ENCODE results near the gene PRODH2.
A peak's percentile ranks its signal among the peaks of the same experiment; 100 is the strongest.

The PRODH2 gene

DNA sequence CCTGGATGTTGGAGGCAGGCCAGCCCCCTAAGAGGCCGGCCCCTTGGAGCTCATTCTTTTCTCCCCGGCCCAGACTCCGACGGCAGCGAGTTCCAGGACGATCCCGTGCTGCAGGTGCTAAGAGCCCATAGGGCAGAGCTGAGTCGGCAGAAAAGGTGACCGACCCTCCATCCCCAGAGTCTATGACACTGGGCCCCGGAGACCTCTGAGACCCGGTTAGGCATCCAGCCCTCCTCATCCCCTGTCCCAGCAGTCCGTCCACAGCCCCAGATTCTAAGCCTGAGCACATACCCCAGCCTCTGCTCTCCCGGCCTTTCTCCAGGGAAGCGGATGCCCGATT is 44.6 kb downstream of the PRODH2 start:
- H3K27me3 ChIP-seq (ENCODE audit: control insufficient read depth, insufficient read depth, low read length) = no peaks in the 10 kb centered on the region
- H3K9me3 ChIP-seq (ENCODE audit: control insufficient read depth, low read length) = no peaks in the 10 kb centered on the region
- no peaks in the 10 kb centered on the region for H3K4me1 ChIP-seq (ENCODE audit: control insufficient read depth, insufficient read depth, low read length)
- H3K4me3 ChIP-seq (ENCODE audit: low read length) = no peak overlapping the region
- no peaks in the 10 kb centered on the region for H3K36me3 ChIP-seq (ENCODE audit: control insufficient read depth, insufficient read depth, low read length)
- H3K9ac ChIP-seq (ENCODE audit: low read length) = no peak overlapping the region

DNA sequence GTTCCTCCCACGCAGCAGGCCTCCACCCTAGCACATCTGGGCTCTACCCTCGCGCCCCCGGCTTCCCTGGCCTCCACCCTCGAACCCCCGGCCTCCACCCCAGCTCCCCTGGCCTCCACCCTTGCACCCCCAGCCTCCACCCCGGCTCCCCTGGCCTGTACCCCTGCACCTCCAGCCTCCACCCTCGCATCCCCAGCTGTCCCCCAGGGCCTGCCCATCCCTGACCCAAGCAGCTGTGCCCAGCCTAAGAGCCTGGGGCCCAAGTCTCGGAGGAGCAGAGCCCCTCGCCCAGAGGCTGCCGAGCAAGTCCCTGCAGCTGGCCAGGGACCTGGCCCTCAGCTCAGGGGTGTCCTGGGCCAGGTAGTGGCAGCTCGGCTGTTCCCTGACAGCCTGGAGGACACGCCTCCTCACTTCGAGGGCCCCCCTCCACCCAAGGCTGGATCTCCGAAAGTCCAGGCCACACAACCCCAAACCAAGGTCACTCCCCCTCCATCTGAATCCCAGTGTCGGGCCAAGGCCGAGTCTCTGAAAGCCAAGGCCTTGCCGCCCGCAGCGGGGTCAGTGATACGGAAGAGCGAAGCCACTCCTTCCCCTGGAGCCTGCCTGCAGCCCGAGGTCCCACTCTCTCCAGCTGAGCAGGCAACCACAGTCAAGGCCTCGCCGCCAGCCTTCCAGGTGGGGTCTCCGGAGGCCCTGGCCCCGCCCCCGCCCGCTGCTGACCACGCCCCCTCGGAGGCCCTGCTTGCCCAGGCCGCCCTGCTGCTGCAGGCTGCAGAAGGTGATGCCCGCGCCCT is 45.2 kb downstream of the PRODH2 start:
- H3K9me3 ChIP-seq (ENCODE audit: control insufficient read depth, low read length) = no peaks in the 10 kb centered on the region
- no peaks in the 10 kb centered on the region for H3K27me3 ChIP-seq (ENCODE audit: control insufficient read depth, insufficient read depth, low read length)
- no peaks in the 10 kb centered on the region for H3K4me1 ChIP-seq (ENCODE audit: control insufficient read depth, insufficient read depth, low read length)
- H3K36me3 ChIP-seq (ENCODE audit: control insufficient read depth, insufficient read depth, low read length) = no peaks in the 10 kb centered on the region
- no peak overlapping the region for H3K9ac ChIP-seq (ENCODE audit: low read length)
- H3K4me3 ChIP-seq (ENCODE audit: low read length) = no peak overlapping the region

DNA sequence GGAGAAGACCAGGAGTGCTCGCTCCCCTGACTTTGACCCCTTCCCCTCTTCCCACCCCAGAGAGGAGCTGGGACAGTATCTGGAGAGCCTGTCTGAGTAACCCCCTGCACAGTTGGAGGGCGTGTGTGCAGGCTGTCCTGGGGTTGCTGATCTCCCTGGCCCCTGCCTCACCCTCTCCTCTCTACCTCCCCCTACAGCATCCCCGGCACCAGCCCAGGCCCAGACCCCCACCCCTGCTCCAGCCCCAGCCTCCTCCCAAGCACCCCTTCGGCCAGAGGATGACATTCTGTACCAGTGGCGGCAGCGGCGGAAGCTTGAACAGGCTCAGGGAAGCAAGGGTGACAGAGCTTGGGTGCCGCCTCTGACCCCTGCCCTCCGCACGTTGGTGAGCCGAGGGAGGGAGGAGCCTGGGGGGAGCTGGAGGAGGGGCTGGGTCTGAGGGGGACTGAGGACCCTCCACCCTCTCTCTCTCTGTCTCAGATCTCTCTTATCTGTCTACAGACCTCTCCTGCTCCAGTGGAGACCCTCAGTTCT is 46.0 kb downstream of the PRODH2 start:
- Histone ChIP-seq H3K36me3 (ENCODE audit: control insufficient read depth, insufficient read depth, low read length) (no peaks in the 10 kb centered on the region), H3K4me1 (ENCODE audit: control insufficient read depth, insufficient read depth, low read length) (no peaks in the 10 kb centered on the region), H3K27me3 (ENCODE audit: control insufficient read depth, insufficient read depth, low read length) (no peaks in the 10 kb centered on the region), H3K9ac (ENCODE audit: low read length) (no peak overlapping the region), H3K4me3 (ENCODE audit: low read length) (no peak overlapping the region), H3K9me3 (ENCODE audit: control insufficient read depth, low read length) (no peaks in the 10 kb centered on the region)

DNA sequence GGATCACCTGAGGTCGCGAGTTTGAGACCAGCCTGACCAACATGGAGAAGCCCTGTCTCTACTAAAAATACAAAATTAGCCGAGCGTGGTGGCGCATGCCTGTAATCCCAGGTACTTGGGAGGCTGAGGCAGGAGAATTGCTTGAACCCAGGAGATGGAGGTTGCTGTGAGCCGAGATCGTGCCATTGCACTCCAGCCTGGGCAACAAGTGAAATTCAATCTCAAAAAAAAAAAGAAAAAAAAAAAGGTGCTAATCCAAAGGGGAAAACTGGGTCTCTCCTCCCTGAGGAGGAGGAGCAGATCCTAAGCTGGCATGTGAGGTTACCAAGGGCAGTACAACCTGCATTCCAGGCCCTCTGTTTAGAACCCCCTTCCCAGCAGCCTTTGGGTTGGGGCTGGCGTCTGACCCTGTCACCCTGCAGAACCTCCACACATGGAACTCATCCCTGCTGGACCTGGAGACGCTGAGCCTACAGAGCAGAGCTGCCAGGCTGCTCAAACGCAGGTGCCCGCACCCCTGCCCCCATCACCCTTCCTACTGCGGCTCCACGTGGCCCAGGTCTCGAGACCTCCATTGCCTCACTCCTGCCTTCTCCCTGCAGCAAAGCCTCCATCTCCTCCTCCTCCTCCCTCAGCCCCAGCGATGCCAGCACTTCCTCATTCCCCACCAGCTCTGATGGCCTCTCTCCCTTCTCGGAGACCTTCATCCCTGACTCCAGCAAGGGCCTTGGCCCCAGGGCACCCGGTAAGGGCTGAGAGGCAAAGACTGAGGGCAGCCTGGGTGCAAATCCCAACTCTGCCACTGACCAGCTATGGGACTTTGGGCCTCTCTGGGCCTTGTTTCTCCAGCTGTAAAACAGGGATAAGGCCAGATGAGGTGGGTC is 48.0 kb downstream of the PRODH2 start:
- no peaks in the 10 kb centered on the region for H3K9me3 ChIP-seq (ENCODE audit: control insufficient read depth, low read length)
- no peak overlapping the region for H3K9ac ChIP-seq (ENCODE audit: low read length)
- no peaks in the 10 kb centered on the region for H3K4me1 ChIP-seq (ENCODE audit: control insufficient read depth, insufficient read depth, low read length)
- H3K4me3 ChIP-seq (ENCODE audit: low read length) = no peak overlapping the region
- H3K36me3 ChIP-seq (ENCODE audit: control insufficient read depth, insufficient read depth, low read length) = no peaks in the 10 kb centered on the region
- H3K27me3 ChIP-seq (ENCODE audit: control insufficient read depth, insufficient read depth, low read length) = no peaks in the 10 kb centered on the region

DNA sequence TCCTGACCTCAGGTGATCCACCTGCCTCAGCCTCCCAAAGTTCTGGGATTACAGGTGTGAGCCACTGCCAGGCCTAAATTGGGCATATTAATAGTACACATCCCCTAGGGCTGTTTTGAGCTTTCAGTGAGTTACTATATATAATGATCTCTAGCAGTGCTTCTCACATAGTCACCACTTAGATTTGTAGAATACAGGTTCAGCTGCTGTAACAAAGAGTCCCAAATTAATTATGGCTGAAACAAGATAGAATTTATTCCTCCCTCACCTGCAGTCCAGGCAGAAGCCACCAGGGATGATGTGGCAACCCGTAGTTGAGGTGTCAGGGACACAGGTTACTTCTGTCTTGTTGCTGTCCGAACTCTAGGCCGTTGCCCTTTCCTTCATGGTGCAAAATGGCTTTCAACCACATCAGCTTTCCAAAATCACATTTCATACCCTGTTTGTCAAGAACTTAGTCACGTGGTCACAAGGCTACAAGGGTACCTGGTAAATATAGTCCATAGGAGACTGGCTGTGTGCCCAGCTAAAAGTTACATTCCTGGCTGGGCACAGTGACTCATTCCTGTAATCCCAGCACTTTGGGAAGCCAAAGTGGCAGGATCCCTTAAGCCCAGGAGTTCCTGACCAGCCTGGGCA is 51.8 kb downstream of the PRODH2 start:
- H3K27me3 ChIP-seq (ENCODE audit: control insufficient read depth, insufficient read depth, low read length) = peaks cover 10% of the 10 kb centered on the region
- peaks cover 26% of the 10 kb centered on the region for H3K4me1 ChIP-seq (ENCODE audit: control insufficient read depth, insufficient read depth, low read length)
- H3K9ac ChIP-seq (ENCODE audit: low read length) = no peak overlapping the region
- H3K4me3 ChIP-seq (ENCODE audit: low read length) = no peak overlapping the region
- no peaks in the 10 kb centered on the region for H3K36me3 ChIP-seq (ENCODE audit: control insufficient read depth, insufficient read depth, low read length)
- no peaks in the 10 kb centered on the region for H3K9me3 ChIP-seq (ENCODE audit: control insufficient read depth, low read length)

DNA sequence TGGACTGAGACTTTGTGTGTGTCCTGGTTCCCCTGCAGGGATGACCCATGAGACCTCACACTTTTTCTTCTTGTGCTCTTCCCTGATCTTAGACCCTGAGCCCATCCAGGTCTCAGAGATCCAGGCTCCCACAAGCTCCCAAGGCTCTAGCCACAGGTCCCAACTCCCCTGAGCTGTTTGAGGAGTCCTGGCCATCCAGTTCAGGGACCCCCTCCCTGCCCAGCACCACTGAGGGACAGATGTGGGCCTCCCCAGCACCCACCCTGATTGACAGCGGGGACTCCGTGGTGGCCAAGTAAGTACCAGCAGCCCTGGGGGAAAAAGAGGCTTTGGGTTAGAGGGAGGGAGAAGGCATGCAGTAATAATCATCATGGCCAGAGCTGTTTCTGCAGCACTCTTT is 52.9 kb downstream of the PRODH2 start:
- H3K27me3 ChIP-seq (ENCODE audit: control insufficient read depth, insufficient read depth, low read length) = peaks cover 18% of the 10 kb centered on the region
- peaks cover 37% of the 10 kb centered on the region for H3K4me1 ChIP-seq (ENCODE audit: control insufficient read depth, insufficient read depth, low read length)
- no peak overlapping the region for H3K9ac ChIP-seq (ENCODE audit: low read length)
- no peaks in the 10 kb centered on the region for H3K36me3 ChIP-seq (ENCODE audit: control insufficient read depth, insufficient read depth, low read length)
- H3K4me3 ChIP-seq (ENCODE audit: low read length) = no peak overlapping the region
- no peaks in the 10 kb centered on the region for H3K9me3 ChIP-seq (ENCODE audit: control insufficient read depth, low read length)

DNA sequence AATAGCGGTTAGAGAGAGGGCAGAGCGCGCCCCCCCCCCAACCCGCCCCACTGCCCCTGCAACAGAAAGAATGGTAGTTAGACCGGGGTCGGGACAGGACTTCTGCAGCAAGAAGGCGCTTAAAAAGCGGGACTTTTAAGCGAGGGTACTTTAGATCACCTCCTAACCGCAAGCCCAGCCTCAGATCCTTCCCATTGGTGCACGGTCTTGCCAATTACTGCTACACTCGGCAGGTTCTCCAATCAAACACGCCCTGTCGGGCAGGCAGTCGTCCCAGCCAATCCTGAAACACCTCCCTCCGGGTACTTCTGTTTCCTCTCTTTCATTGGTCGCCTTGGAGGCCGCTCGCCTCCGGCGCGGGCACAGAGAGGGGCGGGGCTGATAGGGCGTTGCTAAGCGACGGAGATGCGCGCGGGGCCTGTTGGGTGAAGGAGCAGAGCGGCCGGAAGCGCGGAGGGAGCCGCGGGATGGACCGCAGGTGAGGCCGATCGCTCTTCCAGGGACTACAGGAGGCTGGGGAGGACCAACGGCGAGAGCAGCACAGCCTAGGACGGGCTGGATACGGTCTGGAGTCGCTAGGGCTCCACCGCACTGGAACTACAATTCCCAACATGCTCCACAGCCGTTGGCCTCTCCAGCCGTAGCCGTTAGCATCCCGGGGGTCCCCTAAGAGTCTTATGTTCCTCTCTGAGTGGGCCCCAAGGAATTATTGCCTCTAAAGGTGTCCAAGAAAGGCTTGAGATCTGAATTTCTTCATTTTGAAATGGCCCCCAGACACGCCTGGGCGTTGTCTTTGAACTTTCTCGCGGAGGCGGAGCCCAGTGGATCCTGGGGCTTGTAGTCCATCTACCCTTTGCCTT is 54.7 kb downstream of the PRODH2 start, which contains the start of gene PROSER3:
PROSER3 (plus strand) TSS at position 428 of the 860 bp plus-strand sequence; CDS start at position 468, 40 bp downstream.
- Histone ChIP-seq H3K9ac (ENCODE audit: low read length) (peak within 1 kb of the TSS; percentile 92), H3K9me3 (ENCODE audit: control insufficient read depth, low read length) (no peaks in the 10 kb centered on the region), H3K27me3 (ENCODE audit: control insufficient read depth, insufficient read depth, low read length) (peaks cover 18% of the 10 kb centered on the region), H3K36me3 (ENCODE audit: control insufficient read depth, insufficient read depth, low read length) (peaks cover 7% of the 10 kb centered on the region), H3K4me3 (ENCODE audit: low read length) (peak within 1 kb of the TSS; percentile 91), H3K4me1 (ENCODE audit: control insufficient read depth, insufficient read depth, low read length) (peaks cover 37% of the 10 kb centered on the region)

DNA sequence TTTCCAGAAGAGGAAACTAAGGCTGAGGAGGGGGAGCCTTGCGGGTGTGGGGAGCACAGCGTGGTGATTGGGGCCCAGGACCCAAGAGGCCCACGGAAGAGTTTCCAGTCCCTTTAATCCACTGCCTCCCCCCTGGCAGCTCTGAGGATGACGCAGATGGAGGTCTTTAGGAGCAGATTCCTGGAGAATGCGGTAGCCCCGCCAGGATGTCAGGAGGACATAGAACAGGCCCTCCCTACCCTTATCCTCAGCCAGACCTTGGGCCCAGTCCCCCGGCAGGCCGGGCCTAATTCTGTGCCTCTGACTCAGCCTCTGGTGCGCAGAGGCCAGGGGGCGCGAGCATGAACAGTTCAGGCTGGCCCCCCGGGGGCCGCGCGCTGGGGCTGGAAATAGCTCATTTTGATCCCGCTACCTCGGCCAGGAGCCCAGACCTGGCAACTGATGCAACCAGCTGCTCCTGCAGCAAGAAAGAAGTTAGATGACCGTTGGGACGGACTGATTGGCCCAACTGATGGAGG is 55.4 kb downstream of the PRODH2 start:
- peaks cover 37% of the 10 kb centered on the region for H3K4me1 ChIP-seq (ENCODE audit: control insufficient read depth, insufficient read depth, low read length)
- H3K9ac ChIP-seq (ENCODE audit: low read length) = peak overlapping the region; percentile 54
- no peaks in the 10 kb centered on the region for H3K9me3 ChIP-seq (ENCODE audit: control insufficient read depth, low read length)
- H3K27me3 ChIP-seq (ENCODE audit: control insufficient read depth, insufficient read depth, low read length) = peaks cover 18% of the 10 kb centered on the region
- peaks cover 12% of the 10 kb centered on the region for H3K36me3 ChIP-seq (ENCODE audit: control insufficient read depth, insufficient read depth, low read length)
- peak overlapping the region; percentile 25 for H3K4me3 ChIP-seq (ENCODE audit: low read length)

DNA sequence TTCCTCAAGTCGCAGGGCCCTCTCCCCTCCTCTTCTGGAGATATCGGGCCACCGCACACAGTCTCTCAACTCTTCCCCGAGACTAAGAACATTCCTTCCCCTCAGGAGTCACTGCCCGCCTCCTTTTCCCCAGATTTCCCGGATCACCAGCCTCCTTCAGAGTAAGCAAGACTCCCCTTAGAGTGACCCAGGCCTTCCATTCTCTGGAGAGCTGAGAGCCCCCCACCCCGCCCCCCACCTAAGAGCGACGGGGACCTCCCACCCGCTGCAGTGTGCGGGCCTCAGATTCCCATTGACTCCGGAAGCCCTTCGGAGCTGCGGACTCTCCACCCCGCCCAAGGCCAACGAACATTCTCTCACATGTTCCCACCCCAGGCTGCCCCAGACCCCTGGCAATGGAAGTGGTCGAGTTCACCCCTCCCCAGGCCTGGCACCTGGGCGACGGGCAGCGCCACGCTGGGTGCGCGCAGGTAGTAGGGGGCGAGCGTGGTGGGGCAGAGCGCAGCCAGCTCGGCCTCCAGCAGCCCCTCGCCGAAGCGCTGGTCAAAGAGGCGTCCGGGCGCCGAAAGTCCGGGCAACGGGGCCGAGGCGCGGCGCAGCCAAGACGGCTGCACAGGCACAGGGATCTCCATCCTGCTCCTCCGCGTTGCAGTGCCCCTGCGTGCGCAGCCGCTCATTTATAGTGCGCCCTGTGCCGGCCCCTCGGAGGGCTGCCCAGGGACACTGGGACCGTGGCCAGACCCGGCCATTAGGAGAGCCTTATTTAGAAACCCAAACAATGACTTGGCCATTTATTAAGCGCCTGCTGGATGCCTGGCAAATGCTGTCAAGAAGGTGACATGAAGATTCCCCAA is 56.0 kb downstream of the PRODH2 start, which contains the start of gene HSPB6:
HSPB6 (minus strand) TSS at position 653 of the 854 bp plus-strand sequence; CDS start at position 632, 21 bp downstream.
- Histone ChIP-seq H3K36me3 (ENCODE audit: control insufficient read depth, insufficient read depth, low read length) (peaks cover 12% of the 10 kb centered on the region), H3K4me3 (ENCODE audit: low read length) (peak within 1 kb of the TSS; percentile 25), H3K9ac (ENCODE audit: low read length) (peak within 1 kb of the TSS; percentile 54), H3K4me1 (ENCODE audit: control insufficient read depth, insufficient read depth, low read length) (peaks cover 37% of the 10 kb centered on the region), H3K27me3 (ENCODE audit: control insufficient read depth, insufficient read depth, low read length) (peaks cover 18% of the 10 kb centered on the region), H3K9me3 (ENCODE audit: control insufficient read depth, low read length) (no peaks in the 10 kb centered on the region)

DNA sequence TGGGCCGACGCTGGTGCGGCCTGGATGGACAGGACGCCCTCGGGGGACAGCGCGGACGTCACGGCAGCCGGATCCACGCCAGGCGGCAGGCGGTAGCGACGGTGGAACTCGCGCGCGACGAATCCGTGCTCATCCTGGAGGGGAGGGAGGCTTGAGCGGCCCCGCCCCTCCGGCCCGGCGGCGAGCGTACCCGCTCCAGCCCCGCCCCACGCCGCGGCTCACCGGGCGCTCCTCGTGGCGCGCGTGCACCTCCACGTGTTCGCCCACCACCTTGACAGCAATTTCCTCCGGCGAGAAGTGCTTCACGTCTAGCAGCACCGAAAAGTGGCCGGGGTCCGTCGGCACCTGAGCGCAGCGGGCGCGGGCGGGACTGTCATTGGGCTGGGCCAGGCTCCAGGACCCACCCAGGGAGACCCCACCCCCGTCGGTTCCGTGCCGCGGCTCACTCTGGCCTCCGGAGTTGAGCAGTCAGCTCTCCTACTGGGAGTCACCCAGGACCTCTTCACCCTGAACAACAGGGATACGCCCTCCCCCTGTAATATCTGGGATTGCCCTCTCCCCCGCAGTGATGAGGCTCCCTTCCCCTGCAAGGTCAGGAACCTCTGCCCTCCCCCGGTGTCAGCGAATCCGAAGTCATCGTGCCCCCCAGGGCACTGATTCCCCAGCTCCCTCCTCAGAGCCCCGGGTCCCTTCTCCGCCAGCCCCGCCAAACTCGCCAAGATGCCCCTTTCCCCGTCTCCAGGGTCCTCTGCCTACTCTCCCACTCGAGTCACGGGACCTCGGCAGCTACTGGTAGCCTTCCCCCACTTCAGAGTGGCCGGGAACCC is 56.9 kb downstream of the PRODH2 start:
- H3K4me3 ChIP-seq (ENCODE audit: low read length) = peak overlapping the region; percentile 8
- H3K4me1 ChIP-seq (ENCODE audit: control insufficient read depth, insufficient read depth, low read length) = peaks cover 37% of the 10 kb centered on the region
- H3K9me3 ChIP-seq (ENCODE audit: control insufficient read depth, low read length) = no peaks in the 10 kb centered on the region
- H3K27me3 ChIP-seq (ENCODE audit: control insufficient read depth, insufficient read depth, low read length) = peaks cover 18% of the 10 kb centered on the region
- peak overlapping the region; percentile 50 for H3K9ac ChIP-seq (ENCODE audit: low read length)
- peaks cover 12% of the 10 kb centered on the region for H3K36me3 ChIP-seq (ENCODE audit: control insufficient read depth, insufficient read depth, low read length)
